HG03442 (cell line): Measurements from ENCODE around the gene CELSR2.
"Not testable (repeated sequence)": the region's sequence is repeated elsewhere in the genome, so short reads cannot be mapped to it uniquely, and the experiment has no call there.

Source experiments
- ATAC-seq: cut with Tn5 transposase; IDR thresholded peaks from one replicate; pipeline ENCODE4 v1.9.1; 2021; ENCODE audit warnings: mild to moderate bottlenecking, moderate library complexity; ENCODE audit not compliant: unreplicated experiment

CELSR2 gene

DNA sequence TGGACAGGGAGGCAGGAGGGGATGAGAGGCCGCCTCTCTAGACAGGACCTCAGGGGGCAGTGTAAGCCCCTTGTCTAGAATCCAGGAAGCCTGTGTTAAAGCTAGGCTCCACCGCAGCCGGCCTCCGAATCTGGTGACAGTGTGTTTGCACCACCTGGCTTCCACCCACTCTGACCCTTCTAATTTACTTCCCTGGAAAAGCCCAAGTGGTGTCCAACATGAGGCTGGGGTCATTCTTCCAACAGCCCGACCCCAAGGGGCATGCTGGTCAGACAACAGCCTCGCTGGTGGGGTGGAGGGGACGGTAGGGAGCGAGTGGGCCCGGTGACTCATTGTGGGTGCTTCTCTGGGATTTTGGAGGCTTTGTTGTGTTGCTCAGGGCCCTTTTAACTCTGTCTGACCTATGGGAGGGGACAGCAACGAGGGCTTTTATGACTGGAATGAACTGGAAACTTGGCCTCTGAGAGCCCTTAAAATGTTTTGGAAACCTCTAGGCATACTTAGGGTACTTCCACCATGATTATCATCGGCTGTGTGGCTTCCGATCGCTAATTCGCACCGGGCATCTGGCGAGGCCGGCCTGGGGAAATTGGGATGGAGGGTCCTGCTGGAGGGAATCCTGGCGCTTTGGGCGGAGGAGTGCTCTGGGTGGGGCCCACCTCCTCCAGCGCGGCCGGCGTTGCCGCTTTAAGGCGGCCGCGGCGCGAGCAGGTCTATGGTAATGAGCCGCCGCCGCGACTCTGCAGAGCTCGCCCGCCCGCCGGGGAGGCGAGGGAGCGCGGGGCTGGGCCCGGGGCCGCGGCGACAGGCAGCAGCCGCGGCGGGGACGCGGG lies at the start of gene CELSR2:
CELSR2 (plus strand) TSS at position 743 of the 833 bp plus-strand sequence. CDS start 541 bp downstream, outside the sequence.
- ATAC-seq, result peak; percentile 77

- ATAC-seq, result no peak
Measured at GRCh38 chr1:109199710-109200109, 49.6 kb upstream of the CELSR2 start.

- ATAC-seq, result no peak
Measured at GRCh38 chr1:109201123-109201703, 48.1 kb upstream of the CELSR2 start.

DNA sequence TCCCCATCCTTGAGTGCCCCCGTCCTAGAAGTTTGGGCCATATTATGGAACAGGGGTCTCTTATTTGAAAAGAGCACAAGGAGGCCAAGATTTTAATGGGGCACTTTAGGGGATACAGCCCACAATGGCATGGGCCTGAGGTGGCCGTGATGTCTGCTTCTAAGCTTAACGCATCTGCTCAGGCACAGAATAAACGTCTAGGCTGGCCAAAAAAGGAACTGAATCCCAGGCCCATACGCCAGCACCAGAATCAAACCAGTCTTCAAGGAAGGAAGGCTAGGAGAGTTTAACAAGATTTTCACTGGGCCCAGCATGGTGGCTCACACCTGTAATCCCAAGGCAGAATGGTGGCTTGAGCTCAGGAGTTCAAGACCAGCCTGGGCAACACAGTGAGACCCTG lies 44.9 kb upstream of the CELSR2 start:
- ATAC-seq, result no peak

- ATAC-seq, result no peak
Measured at GRCh38 chr1:109206339-109206738, 43.0 kb upstream of the CELSR2 start.

DNA sequence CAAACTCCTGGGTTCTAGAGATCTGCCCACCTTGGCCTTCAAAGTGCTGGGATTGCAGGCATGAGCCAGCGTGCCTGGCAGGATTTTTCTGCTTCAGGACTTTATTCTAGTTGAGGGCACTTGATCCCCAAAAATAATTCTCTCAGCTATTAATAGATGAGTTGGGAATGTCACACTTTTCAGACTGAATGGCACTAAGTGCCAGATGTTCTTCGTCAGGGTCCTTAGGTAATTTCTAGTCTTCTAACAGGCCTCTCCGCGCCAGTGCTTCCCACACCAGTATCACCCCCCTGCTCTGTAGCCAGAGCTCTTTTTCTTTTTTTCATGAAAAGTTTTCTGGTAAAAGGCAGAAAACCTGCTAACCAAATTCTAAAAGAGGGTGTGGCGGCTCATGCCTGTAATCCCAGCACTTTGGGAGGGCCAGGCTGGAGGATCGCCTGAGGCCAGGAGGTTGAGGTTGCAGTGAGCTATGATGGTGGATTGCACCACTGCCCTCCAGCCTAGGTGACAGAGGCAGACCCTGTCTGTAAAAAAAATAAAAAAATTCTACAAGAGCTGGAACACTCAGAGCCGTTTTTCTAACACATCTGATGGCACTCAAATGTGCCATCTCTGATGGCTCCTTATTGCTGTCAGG lies 41.8 kb upstream of the CELSR2 start:
- ATAC-seq, result no peak

DNA sequence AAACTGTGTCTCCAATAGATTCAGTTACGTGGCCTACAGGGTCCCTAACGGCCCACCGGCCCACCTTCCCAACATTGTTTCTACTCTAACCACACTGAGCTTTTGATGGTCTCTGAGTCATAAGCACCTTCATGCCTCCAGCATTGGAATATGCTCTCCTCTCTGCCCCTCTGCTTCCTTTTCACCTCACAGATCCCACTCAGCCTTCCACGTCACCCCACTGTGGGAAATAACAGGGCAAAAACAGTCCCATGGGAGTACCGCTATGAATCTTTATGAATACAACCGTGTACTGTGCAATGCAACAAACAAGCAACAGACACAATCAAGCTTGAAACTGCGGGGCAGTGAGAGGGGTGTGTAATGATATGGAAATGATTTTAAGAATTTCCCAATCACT lies 40.9 kb upstream of the CELSR2 start:
- no peak for ATAC-seq

DNA sequence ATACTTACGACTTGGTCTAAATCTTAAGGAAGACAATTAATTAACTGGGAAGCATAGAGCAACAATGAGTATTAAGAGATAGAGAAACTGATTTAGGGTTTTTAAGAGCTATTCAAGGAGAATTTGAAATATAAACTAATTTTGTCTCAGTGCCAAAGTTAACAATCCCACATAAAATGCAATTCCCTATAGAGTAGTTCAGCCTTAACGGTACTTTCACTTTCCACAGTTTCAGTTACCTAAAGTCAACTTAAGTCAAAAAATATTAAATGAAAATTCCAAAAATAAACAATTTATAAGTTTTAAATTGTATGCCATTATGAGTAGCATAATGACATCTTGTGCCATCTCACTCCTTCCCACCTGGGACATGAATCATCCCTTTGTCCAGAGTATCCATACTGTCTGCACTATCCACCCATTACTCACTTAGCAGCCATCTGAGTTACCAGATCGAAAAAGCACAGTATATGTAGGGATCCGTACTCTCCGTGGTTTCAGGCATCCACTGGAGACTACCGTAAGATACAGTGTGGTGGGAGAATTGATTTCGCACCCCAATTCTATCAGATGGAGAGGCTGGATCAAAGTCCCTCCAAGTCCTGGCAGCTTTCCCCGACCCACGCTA lies 40.4 kb upstream of the CELSR2 start:
- ATAC-seq, result no peak

DNA sequence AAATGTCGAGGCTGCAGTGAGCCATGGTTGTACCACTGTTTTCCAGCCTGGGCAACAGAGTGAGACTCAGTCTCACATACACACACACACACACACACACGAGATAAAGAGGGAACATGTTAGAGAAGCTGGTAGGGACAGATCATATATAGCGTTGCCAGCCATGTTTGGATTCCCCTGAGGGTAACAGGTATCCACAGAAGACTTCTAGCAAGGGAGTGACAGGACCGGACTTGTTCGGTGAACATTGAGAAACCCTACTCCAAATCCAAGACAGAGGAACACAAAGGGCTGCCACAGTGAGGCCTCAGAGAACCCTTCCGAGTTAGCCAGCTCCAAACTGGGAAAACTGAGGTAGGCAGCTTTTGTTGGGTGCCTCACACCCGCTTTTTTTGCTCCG lies 39.3 kb upstream of the CELSR2 start:
- ATAC-seq, result no peak

- ATAC-seq, result no peak
Measured at GRCh38 chr1:109213345-109213823, 36.0 kb upstream of the CELSR2 start.

GRCh38 chr1:109213824-109214693 lies 35.3 kb upstream of the CELSR2 start, which contains the start of gene SARS1:
Gene SARS1, plus strand, starts transcription at chr1:109213918. Its CDS starts 75 bp downstream, at chr1:109213993.
- ATAC-seq, result peak; percentile 74

DNA sequence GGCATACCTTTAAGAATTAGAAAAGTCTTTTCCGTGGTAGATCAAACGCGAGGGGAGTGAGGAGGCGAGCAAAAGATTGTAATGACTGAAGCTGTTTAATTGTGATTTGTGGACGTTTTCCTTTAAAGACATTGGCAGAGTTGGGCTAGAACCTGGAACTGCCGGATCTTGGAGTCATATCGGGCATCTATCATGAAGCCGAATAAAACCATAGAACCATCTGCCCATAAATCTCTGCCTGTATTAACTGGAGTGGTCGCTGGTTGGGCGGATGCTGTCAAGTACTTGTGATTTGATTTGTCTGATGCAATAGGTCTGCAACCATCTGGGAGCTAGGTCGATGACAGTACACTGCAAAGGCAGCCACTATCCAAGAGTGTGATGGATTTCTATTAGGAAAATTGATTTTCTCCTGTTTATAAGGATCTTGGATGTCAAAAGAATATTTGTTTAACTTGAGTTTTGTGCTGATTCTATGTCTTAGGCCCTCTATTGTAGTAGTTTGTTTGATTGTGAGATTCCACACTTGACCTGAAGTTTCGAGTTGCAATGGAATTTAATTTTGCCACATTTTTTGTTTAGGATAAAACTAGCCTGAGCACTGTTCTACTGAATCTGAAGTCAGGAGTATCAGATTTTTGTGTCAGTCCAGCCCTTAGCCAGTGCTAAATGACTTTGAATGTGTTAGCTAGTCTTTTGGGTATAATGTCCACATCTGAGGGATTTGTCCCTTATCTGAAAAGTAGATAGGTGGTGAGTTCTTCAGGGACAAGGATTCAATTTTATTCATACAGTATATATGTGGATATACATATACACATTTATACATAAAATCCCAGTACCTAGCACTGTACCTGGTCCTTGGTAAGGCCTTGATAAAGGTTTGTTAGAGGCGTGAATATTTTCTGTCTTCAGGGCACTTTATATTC lies 34.4 kb upstream of the CELSR2 start:
- no peak for ATAC-seq

GRCh38 chr1:109216662-109217061 lies 32.7 kb upstream of the CELSR2 start:
- no peak for ATAC-seq

DNA sequence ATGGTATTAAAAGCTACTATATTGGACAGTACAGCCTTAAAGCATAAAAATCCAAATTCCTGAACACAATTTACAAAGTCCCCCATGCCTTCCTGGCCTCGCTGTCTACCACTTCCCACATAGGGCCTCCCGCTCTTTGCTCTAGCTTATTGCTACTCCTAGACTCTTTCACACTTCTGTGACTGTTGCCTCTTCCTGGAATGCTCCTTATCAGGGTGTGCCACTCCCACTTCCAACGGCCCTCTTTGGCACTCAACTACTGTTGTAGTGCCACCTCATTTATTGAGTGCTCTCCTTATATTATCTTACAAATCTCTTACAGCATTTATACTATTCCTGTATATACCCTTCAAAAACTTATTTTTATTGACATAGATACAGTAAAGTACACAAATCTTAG lies 30.8 kb upstream of the CELSR2 start:
- no peak for ATAC-seq

DNA sequence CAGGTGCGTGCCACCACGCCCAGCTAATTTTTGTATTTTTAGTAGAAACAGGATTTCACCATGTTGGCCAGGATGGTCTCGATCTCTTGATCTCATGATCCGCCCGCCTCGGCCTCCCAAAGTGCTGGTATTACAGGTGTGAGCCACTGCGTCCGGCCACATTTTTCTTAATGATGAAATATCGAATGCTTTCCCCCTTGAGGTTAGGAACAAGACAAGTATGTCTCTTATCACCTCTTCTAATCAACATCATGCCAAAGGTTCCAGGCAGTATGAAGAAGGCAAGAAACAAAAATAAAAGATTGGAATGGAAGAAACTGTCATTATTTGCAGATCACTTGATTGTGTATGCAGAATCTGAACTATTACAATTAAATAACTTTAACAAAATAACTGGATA lies 28.1 kb upstream of the CELSR2 start:
- ATAC-seq, result not testable (repeated sequence)

DNA sequence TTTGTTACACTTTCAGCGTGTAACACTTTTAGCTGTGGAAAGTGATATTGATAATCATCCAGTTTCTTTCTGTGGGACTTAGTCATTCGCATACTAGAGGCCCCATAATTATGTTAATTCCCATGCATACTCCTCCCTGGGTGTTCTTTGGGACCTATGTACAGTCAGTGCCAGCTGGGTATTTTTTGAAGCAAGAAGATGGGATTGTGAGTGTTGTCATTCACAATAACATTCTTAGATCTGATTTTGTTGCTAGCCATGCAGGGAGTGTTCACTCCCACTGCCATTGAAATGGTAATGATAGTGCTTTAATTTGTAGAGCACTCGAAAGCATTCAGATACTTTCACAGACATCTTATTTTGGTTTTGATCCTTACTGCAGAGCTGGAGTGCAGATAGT lies 24.0 kb upstream of the CELSR2 start:
- no peak for ATAC-seq

DNA sequence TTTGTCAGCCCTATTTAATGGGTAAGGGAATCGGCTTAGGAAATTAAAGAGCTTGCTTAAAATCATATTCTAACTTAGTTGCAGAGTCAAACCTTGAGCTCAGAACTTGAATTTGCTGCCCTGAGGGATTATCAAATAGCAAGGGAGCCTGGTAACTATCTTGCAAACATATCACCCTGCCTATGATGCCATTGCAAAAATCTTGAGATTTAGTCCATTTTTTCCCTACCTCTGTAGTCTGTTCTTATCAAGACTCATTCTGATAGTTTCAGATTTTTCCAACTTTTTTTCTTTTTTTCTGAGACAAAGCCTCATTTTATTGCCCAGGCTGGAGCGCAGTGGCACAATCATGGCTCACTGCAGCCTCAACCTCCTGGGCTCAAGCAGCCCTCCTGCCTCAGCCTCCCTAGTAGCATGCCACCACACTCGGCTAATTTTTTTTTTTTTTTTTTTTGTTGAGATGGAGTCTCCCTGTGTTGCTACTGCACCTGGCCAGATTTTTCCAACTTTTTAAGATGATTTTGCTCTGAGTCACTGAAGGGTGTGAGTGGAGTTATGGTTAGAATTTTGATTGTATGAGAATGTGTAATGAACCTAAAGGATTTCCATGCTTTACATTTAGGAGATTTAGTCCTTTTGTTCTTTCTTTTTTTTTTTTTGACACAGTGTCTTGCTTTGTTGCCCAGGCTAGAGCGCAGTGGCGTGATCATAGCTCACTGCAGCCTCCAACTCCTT lies 23.5 kb upstream of the CELSR2 start:
- no peak for ATAC-seq

DNA sequence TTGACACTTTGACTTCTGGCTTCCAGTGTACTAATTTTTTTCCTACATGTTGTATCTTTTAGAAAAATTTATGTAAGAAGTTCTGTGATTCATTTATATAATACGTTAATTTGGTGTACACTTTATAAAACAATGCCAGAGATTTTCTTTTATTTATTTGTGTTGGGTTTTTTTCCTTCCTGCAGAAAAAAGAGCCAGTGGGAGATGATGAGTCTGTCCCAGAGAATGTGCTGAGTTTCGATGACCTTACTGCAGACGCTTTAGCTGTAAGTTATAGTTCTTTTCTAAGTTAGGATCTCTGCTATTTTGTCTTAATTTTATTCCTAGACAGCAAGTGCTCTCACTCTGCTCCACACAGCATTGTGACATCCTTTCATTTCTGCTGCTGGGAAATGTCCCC lies 21.2 kb upstream of the CELSR2 start:
- no peak for ATAC-seq
